GM18498 (cell line): Measurements from ENCODE around the gene CPE.
"Not testable (repeated sequence)": the region's sequence is repeated elsewhere in the genome, so short reads cannot be mapped to it uniquely, and the experiment has no call there.

Experiments used
- ATAC-seq: cut with Tn5 transposase; IDR thresholded peaks from one replicate; pipeline ENCODE4 v1.9.1; 2021; ENCODE audit warnings: mild to moderate bottlenecking, moderate library complexity; ENCODE audit not compliant: unreplicated experiment

The CPE gene

GRCh38 chr4:165458471-165458870 lies 79.7 kb downstream of the CPE start:
- no peak for ATAC-seq

GRCh38 chr4:165461159-165461821 lies 82.5 kb downstream of the CPE start:
- no peak for ATAC-seq

- no peak for ATAC-seq
Measured at GRCh38 chr4:165462009-165462408, 83.2 kb downstream of the CPE start.

- ATAC-seq: peak; percentile 21
Measured at GRCh38 chr4:165464376-165464775, 85.6 kb downstream of the CPE start.

- ATAC-seq: peak; percentile 75
Measured at GRCh38 chr4:165464813-165465381, 86.1 kb downstream of the CPE start.

- no peak for ATAC-seq
Measured at GRCh38 chr4:165470009-165470408, 91.2 kb downstream of the CPE start.

GRCh38 chr4:165472943-165473676 lies 94.3 kb downstream of the CPE start:
- ATAC-seq: no peak

- no peak for ATAC-seq
Measured at GRCh38 chr4:165474784-165475705, 96.2 kb downstream of the CPE start.

- ATAC-seq: no peak
Measured at GRCh38 chr4:165475706-165476070, 96.9 kb downstream of the CPE start.

- ATAC-seq: no peak
Measured at GRCh38 chr4:165476214-165477098, 97.6 kb downstream of the CPE start.

- no peak for ATAC-seq
Measured at GRCh38 chr4:165477799-165478198, 99.0 kb downstream of the CPE start.

- ATAC-seq: no peak
Measured at GRCh38 chr4:165478260-165478659, 99.5 kb downstream of the CPE start.

GRCh38 chr4:165481053-165481835 lies 102.4 kb downstream of the CPE start:
- no peak for ATAC-seq

GRCh38 chr4:165489786-165490185 lies 111.0 kb downstream of the CPE start:
- no peak for ATAC-seq

- ATAC-seq: not testable (repeated sequence)
Measured at GRCh38 chr4:165492583-165492982, 113.8 kb downstream of the CPE start.

GRCh38 chr4:165493359-165493758 lies 114.6 kb downstream of the CPE start:
- peak; percentile 99 for ATAC-seq

- ATAC-seq: peak; percentile 53
Measured at GRCh38 chr4:165502916-165503907, 124.4 kb downstream of the CPE start.

- no peak for ATAC-seq
Measured at GRCh38 chr4:165504184-165504583, 125.4 kb downstream of the CPE start.
